ENCODE data around the gene NR2F1.

Gene NR2F1

GRCh38 chr5:93591323-93591945, 8.4 kb downstream of the NR2F1 start:
- no peak for DNase-seq

- no peak for DNase-seq
These were observed 9.9 kb downstream of the NR2F1 start for GRCh38 chr5:93592883-93593282.

- DNase-seq, result no peak
These were observed 10.6 kb downstream of the NR2F1 start for GRCh38 chr5:93593476-93594131.

- DNase-seq, result no peak
These were observed 11.8 kb downstream of the NR2F1 start for GRCh38 chr5:93594591-93595419.

GRCh38 chr5:93595420-93596147, 12.6 kb downstream of the NR2F1 start:
- DNase-seq, result no peak

- DNase-seq, result no peak
These were observed 13.3 kb downstream of the NR2F1 start for GRCh38 chr5:93596310-93596675.

- no peak for DNase-seq
These were observed 13.9 kb downstream of the NR2F1 start for GRCh38 chr5:93596676-93597490.

- DNase-seq, result no peak
These were observed 15.3 kb downstream of the NR2F1 start for GRCh38 chr5:93598091-93599000.

- no peak for DNase-seq
These were observed 16.0 kb downstream of the NR2F1 start for GRCh38 chr5:93599001-93599379.

- no peak for DNase-seq
These were observed 16.5 kb downstream of the NR2F1 start for GRCh38 chr5:93599399-93600120.

GRCh38 chr5:93600409-93601070, 17.5 kb downstream of the NR2F1 start:
- no peak for DNase-seq

GRCh38 chr5:93601071-93601801, 18.2 kb downstream of the NR2F1 start:
- DNase-seq, result no peak

- no peak for DNase-seq
These were observed 18.8 kb downstream of the NR2F1 start for GRCh38 chr5:93601802-93602155.

- DNase-seq, result no peak
These were observed 19.4 kb downstream of the NR2F1 start for GRCh38 chr5:93602241-93603077.

- no peak for DNase-seq
These were observed 20.2 kb downstream of the NR2F1 start for GRCh38 chr5:93603078-93603792.

- DNase-seq, result no peak
These were observed 21.0 kb downstream of the NR2F1 start for GRCh38 chr5:93603793-93604643.

Measured in NCI-H1436 (cell line).